ENCODE results near the gene PCDHA7.
"Not testable (repeated sequence)": the region's sequence is repeated elsewhere in the genome, so short reads cannot be mapped to it uniquely, and the experiment has no call there.

The PCDHA7 gene

DNA sequence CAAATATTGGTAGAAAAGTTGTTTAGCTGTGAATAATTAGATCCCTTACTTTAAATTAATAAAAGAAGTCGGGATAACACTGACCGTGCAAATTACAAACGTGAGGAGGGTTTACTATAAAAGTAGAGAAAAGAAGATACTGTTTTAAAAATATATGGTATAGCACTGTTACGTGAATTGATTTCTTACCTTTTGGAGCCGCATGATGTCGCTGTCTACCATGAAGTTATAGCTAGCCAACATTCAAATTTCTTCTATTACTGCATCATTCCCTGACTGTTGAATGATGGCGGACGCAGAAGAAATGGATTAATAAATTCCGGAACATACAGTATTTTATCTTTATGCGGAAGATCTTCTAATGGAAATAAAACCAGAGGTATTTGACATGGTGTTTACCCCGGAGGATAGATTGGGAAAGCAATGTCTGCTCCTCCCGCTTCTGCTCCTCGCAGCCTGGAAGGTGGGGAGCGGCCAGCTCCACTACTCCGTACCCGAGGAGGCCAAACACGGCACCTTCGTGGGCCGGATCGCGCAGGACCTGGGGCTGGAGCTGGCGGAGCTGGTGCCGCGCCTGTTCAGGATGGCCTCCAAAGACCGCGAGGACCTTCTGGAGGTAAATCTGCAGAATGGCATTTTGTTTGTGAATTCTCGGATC lies 6.2 kb upstream of the PCDHA7 start, which contains the start of gene PCDHA6:
Gene PCDHA6 (plus strand): TSS at position 257 of the 658 bp plus-strand sequence. CDS start 132 bp downstream, at position 389.
- no peak within 1 kb of the TSS for H3K4ac ChIP-seq (ENCODE audit: low read depth, low read length)
- no peaks in the 10 kb centered on the region for H3K27me3 ChIP-seq (ENCODE audit: insufficient read depth, low read length, poor library complexity)
- H3K4me2 ChIP-seq (ENCODE audit: low read length), result no peak within 1 kb of the TSS
- H3K56ac ChIP-seq (ENCODE audit: low read length), result peak within 1 kb of the TSS; percentile 85
- H2AK5ac ChIP-seq (ENCODE audit: low read length), result no peak within 1 kb of the TSS
- no peak within 1 kb of the TSS for H3K23ac ChIP-seq (ENCODE audit: low read length)
- H3K4me3 ChIP-seq (ENCODE audit: low read length), result peak within 1 kb of the TSS; percentile 43
- no peak within 1 kb of the TSS for H2BK15ac ChIP-seq (replicated peaks; ENCODE audit: low read depth)
- H2BK120ac ChIP-seq (ENCODE audit: low read depth, low read length), result no peak within 1 kb of the TSS
- no peak within 1 kb of the TSS for H4K8ac ChIP-seq (ENCODE audit: low read depth, low read length)
- peak; percentile 21 for DNase-seq
- no peaks in the 10 kb centered on the region for H3K79me1 ChIP-seq (ENCODE audit: low read length)
- no peak within 1 kb of the TSS for H3K27ac ChIP-seq (ENCODE audit: low read depth, low read length)
- no peak within 1 kb of the TSS for H4K5ac ChIP-seq (ENCODE audit: low read length)
- no peak within 1 kb of the TSS for H3K18ac ChIP-seq (ENCODE audit: low read length)
- H3K9ac ChIP-seq (ENCODE audit: low read length), result peak within 1 kb of the TSS; percentile 68
- no CpG with 5 or more reads among the region's 27 CpGs for WGBS (ENCODE audit: extremely low coverage, insufficient coverage, low lambda C conversion rate)
- no peaks in the 10 kb centered on the region for H3K36me3 ChIP-seq (ENCODE audit: control insufficient read depth, insufficient read depth, low read length)
- H3K79me2 ChIP-seq (ENCODE audit: control insufficient read depth, insufficient read depth, low read length), result no peaks in the 10 kb centered on the region
- H3K4me1 ChIP-seq (ENCODE audit: control insufficient read depth, low read depth, low read length), result no peaks in the 10 kb centered on the region
- H2BK5ac ChIP-seq (ENCODE audit: low read length), result no peak within 1 kb of the TSS

GRCh38 chr5:140828362-140828737 lies 5.7 kb upstream of the PCDHA7 start:
- Histone ChIP-seq H3K23ac (ENCODE audit: low read length) (no peak overlapping the region), H3K4me2 (ENCODE audit: low read length) (no peak overlapping the region), H2AK5ac (ENCODE audit: low read length) (no peak overlapping the region), H4K5ac (ENCODE audit: low read length) (no peak overlapping the region), H3K9ac (ENCODE audit: low read length) (peak overlapping the region; percentile 68), H3K56ac (ENCODE audit: low read length) (peak overlapping the region; percentile 85), H3K79me1 (ENCODE audit: low read length) (no peaks in the 10 kb centered on the region), H3K27me3 (ENCODE audit: insufficient read depth, low read length, poor library complexity) (no peaks in the 10 kb centered on the region), H3K79me2 (ENCODE audit: control insufficient read depth, insufficient read depth, low read length) (no peaks in the 10 kb centered on the region), H2BK15ac (replicated peaks; ENCODE audit: low read depth) (no peak overlapping the region), H2BK120ac (ENCODE audit: low read depth, low read length) (no peak overlapping the region), H3K4ac (ENCODE audit: low read depth, low read length) (no peak overlapping the region), H3K4me1 (ENCODE audit: control insufficient read depth, low read depth, low read length) (no peaks in the 10 kb centered on the region), H3K36me3 (ENCODE audit: control insufficient read depth, insufficient read depth, low read length) (no peaks in the 10 kb centered on the region), H2BK5ac (ENCODE audit: low read length) (no peak overlapping the region), H3K4me3 (ENCODE audit: low read length) (no peak overlapping the region), H4K8ac (ENCODE audit: low read depth, low read length) (no peak overlapping the region), H3K27ac (ENCODE audit: low read depth, low read length) (no peak overlapping the region), H3K18ac (ENCODE audit: low read length) (no peak overlapping the region)
- DNase-seq, result peak; percentile 50
- no CpG with 5 or more reads among the region's 18 CpGs for WGBS (ENCODE audit: extremely low coverage, insufficient coverage, low lambda C conversion rate)

DNA sequence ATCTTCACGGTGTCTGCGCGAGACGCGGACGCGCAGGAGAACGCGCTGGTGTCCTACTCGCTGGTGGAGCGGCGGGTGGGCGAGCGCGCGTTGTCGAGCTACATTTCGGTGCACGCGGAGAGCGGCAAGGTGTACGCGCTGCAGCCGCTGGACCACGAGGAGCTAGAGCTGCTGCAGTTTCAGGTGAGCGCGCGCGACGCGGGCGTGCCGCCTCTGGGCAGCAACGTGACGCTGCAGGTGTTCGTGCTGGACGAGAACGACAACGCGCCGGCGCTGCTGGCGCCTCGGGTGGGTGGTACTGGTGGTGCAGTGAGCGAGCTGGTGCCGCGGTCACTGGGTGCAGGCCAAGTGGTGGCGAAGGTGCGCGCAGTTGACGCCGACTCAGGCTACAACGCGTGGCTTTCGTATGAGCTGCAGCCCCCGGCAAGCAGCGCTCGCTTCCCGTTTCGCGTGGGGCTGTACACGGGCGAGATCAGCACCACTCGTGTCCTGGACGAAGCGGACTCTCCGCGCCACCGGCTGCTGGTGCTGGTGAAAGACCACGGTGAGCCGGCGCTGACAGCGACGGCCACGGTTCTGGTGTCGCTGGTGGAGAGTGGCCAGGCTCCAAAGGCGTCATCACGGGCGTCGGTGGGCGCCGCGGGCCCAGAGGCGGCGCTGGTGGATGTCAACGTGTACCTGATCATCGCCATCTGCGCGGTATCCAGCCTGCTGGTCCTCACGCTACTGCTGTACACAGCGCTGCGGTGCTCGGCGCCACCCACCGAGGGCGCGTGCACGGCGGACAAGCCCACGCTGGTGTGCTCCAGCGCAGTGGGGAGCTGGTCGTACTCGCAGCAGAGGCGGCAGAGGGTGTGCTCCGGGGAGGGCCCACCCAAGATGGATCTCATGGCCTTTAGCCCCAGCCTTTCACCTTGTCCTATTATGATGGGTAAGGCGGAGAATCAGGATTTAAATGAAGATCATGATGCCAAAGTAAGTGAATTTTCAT lies 4.3 kb upstream of the PCDHA7 start:
- H2BK120ac ChIP-seq (ENCODE audit: low read depth, low read length); H3K27ac ChIP-seq (ENCODE audit: low read depth, low read length); H3K4me1 ChIP-seq (ENCODE audit: control insufficient read depth, low read depth, low read length); H2BK5ac ChIP-seq (ENCODE audit: low read length); H3K79me2 ChIP-seq (ENCODE audit: control insufficient read depth, insufficient read depth, low read length); H2BK15ac ChIP-seq (replicated peaks; ENCODE audit: low read depth); H3K4me3 ChIP-seq (ENCODE audit: low read length); H3K23ac ChIP-seq (ENCODE audit: low read length); H3K36me3 ChIP-seq (ENCODE audit: control insufficient read depth, insufficient read depth, low read length); H3K27me3 ChIP-seq (ENCODE audit: insufficient read depth, low read length, poor library complexity); H4K8ac ChIP-seq (ENCODE audit: low read depth, low read length); H3K79me1 ChIP-seq (ENCODE audit: low read length); H3K18ac ChIP-seq (ENCODE audit: low read length); H3K4ac ChIP-seq (ENCODE audit: low read depth, low read length); H3K9ac ChIP-seq (ENCODE audit: low read length); H3K4me2 ChIP-seq (ENCODE audit: low read length); H2AK5ac ChIP-seq (ENCODE audit: low read length); DNase-seq; H3K56ac ChIP-seq (ENCODE audit: low read length); H4K5ac ChIP-seq (ENCODE audit: low read length): not testable (repeated sequence)
- no CpG with 5 or more reads among the region's 106 CpGs for whole genome bisulfite sequencing (ENCODE audit: extremely low coverage, insufficient coverage, low lambda C conversion rate)

GRCh38 chr5:140834439-140835008 lies 455 bp downstream of the PCDHA7 start:
- not testable (repeated sequence) for H2BK5ac ChIP-seq (ENCODE audit: low read length); H3K18ac ChIP-seq (ENCODE audit: low read length); H2BK15ac ChIP-seq (replicated peaks; ENCODE audit: low read depth); DNase-seq; H3K4ac ChIP-seq (ENCODE audit: low read depth, low read length); H3K27me3 ChIP-seq (ENCODE audit: insufficient read depth, low read length, poor library complexity); H3K79me2 ChIP-seq (ENCODE audit: control insufficient read depth, insufficient read depth, low read length); H3K36me3 ChIP-seq (ENCODE audit: control insufficient read depth, insufficient read depth, low read length); H3K9ac ChIP-seq (ENCODE audit: low read length); H3K56ac ChIP-seq (ENCODE audit: low read length); H3K4me1 ChIP-seq (ENCODE audit: control insufficient read depth, low read depth, low read length); H3K4me2 ChIP-seq (ENCODE audit: low read length); H2AK5ac ChIP-seq (ENCODE audit: low read length); H3K27ac ChIP-seq (ENCODE audit: low read depth, low read length); H3K4me3 ChIP-seq (ENCODE audit: low read length); H3K79me1 ChIP-seq (ENCODE audit: low read length); H4K5ac ChIP-seq (ENCODE audit: low read length); H4K8ac ChIP-seq (ENCODE audit: low read depth, low read length); H3K23ac ChIP-seq (ENCODE audit: low read length); H2BK120ac ChIP-seq (ENCODE audit: low read depth, low read length)
- WGBS (ENCODE audit: extremely low coverage, insufficient coverage, low lambda C conversion rate), result no CpG with 5 or more reads among the region's 38 CpGs

DNA sequence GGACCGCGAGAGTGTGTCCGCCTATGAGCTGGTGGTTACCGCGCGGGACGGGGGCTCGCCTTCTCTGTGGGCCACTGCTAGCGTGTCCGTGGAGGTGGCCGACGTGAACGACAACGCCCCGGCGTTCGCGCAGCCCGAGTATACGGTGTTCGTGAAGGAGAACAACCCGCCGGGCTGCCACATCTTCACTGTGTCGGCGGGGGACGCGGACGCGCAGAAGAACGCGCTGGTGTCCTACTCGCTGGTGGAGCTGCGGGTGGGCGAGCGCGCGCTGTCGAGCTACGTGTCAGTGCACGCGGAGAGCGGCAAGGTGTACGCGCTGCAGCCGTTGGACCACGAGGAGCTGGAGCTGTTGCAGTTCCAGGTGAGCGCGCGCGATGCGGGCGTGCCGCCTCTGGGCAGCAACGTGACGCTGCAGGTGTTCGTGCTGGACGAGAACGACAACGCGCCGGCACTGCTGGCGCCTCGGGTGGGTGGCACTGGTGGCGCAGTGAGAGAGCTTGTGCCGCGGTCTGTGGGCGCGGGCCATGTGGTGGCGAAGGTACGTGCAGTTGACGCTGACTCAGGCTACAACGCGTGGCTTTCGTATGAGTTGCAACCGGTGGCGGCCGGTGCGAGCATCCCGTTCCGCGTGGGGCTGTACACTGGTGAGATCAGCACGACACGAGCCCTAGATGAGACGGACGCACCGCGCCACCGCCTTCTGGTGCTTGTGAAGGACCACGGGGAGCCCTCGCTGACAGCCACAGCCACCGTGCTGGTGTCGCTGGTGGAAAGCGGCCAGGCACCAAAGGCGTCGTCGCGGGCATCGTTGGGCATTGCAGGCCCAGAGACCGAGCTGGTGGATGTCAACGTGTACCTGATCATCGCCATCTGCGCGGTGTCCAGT lies 1.8 kb downstream of the PCDHA7 start:
- no peaks in the 10 kb centered on the region for H3K27me3 ChIP-seq (ENCODE audit: insufficient read depth, low read length, poor library complexity)
- no peaks in the 10 kb centered on the region for H3K79me2 ChIP-seq (ENCODE audit: control insufficient read depth, insufficient read depth, low read length)
- H3K79me1 ChIP-seq (ENCODE audit: low read length), result no peaks in the 10 kb centered on the region
- no peak overlapping the region for H2BK15ac ChIP-seq (replicated peaks; ENCODE audit: low read depth)
- H4K5ac ChIP-seq (ENCODE audit: low read length), result no peak overlapping the region
- H3K4me2 ChIP-seq (ENCODE audit: low read length), result no peak overlapping the region
- H2BK5ac ChIP-seq (ENCODE audit: low read length), result no peak overlapping the region
- DNase-seq, result no peak
- H3K4ac ChIP-seq (ENCODE audit: low read depth, low read length), result no peak overlapping the region
- H3K36me3 ChIP-seq (ENCODE audit: control insufficient read depth, insufficient read depth, low read length), result no peaks in the 10 kb centered on the region
- no peak overlapping the region for H3K23ac ChIP-seq (ENCODE audit: low read length)
- H3K18ac ChIP-seq (ENCODE audit: low read length), result no peak overlapping the region
- no CpG with 5 or more reads among the region's 103 CpGs for WGBS (ENCODE audit: extremely low coverage, insufficient coverage, low lambda C conversion rate)
- no peak overlapping the region for H3K56ac ChIP-seq (ENCODE audit: low read length)
- H3K4me1 ChIP-seq (ENCODE audit: control insufficient read depth, low read depth, low read length), result no peaks in the 10 kb centered on the region
- H2AK5ac ChIP-seq (ENCODE audit: low read length), result no peak overlapping the region
- H3K9ac ChIP-seq (ENCODE audit: low read length), result no peak overlapping the region
- no peak overlapping the region for H3K27ac ChIP-seq (ENCODE audit: low read depth, low read length)
- H2BK120ac ChIP-seq (ENCODE audit: low read depth, low read length), result no peak overlapping the region
- no peak overlapping the region for H4K8ac ChIP-seq (ENCODE audit: low read depth, low read length)
- H3K4me3 ChIP-seq (ENCODE audit: low read length), result no peak overlapping the region
